Fibroblast of the conjunctiva (primary cell): ENCODE results near the gene RTP5.
A peak's percentile ranks its signal among the peaks of the same experiment; 100 is the strongest.
"Not testable (repeated sequence)": the region's sequence is repeated elsewhere in the genome, so short reads cannot be mapped to it uniquely, and the experiment has no call there.

ENCODE experiments used
- DNase-seq: peaks from one replicate; pipeline ENCODE4 v3.0.0-alpha.2; 2010; ENCODE audit warnings: low read depth

The RTP5 gene

DNA sequence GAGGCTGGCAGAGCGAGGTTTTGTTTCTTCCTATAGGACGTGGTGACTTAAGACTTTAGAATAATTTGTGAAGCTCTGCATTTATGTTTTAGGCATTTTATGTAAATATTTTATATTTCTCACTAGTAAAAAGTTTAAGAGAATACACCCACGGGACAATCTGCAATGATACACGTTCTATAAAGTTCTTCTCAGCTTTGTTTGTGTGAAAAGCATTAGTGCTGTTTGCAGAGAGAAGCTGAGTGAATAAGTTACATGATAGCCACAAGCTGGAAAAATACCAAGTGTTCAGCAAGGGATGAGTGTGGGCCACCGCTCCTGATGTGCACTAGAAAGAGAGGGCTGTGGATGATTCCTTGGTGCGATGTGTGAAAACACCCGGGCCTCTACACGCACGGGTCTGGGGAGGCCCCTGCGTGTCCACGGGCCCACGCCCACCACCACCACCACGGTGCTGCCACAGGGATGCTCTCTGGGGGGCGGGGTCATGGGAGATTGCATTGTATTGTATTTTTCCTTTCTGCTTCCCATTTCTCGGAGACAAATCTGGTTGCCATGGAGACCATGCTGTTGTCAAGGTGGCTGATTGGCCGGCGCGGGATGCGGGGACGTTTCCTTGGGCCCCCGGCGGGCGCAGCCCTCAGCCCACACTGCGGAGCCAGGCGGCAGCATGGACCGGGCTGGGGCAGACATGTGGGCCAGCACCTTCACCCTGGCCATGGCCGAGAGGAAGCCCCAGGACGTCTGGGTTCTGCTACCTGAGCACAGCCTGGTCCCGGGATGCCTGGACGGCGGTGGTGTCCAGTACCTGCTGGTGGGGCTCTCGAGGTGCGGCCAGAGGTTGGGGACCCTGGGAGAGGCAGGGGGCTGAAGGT is at the start of gene RTP5:
TSS of gene RTP5 (plus strand) at position 643 of the 875 bp plus-strand sequence. CDS start at position 671, 28 bp downstream.
- DNase-seq = no peak

DNA sequence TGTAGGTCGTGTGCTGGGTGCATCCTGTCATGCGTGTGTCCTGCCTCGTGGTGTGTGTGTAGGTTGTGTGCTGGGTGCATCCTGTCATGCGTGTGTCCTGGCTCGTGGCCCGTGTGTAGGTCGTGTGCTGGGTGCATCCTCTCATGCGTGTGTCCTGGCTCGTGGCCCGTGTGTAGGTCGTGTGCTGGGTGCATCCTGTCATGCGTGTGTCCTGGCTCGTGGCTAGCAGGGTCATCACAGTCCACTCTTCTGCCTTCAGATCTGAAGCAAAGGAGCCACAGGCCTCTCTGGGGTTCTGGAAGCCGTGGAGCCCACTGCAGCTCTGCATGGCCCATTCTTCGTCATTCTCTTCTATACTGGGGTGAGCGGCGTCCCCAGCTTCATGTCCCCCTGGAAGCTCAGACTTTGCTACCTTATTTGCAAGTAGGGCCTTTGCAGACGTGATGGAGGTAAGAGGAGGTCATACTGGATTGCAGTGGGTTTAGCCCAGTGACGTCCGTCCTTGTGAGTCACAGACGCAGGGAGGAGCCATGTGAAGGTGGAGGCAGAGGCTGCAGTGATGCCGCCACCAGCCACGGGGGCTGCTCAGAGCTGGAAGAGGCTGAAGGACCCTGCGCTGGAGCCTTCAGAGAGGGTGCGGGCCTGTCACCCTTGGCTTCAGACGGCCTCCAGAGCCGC is 49.4 kb upstream of the RTP5 start:
- not testable (repeated sequence) for DNase-seq

DNA sequence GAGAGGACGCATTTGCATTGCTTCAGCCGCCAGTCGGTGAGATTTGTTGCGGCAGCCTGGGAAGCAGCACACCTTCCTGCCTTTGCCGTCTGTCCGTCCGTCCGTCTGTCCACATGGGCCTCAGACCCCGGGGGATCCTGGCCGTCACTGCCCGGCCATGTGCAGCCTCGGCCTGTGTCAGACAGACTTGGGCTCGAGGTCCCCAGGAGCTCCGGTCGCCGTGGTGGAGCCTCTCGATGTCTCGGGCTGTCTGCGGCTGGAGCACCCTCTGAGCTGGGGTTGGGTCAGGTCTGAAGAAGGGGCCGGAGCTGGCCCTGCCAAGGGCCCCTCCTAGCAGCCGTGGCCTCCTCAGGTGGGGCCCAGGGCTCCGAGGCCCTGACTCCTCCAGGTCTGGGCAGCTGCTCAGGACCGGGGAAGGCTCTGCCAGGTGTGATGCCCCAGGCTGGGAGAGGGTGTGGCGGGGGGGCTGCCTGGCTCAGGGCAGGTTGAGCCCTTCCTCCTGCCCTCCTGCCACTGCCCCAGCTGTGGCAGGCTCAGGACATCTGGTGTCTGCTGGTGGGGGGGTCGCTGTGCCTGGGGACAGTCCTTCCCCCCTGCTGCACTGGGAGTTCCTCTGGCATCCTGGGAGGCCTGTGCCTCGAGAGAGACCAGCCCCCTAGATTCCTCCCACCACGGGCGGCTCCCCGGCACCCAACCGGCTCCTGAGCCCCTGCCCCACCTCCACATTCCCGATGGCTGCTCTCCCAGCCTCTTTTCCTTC is 48.7 kb upstream of the RTP5 start:
- no peak for DNase-seq

DNA sequence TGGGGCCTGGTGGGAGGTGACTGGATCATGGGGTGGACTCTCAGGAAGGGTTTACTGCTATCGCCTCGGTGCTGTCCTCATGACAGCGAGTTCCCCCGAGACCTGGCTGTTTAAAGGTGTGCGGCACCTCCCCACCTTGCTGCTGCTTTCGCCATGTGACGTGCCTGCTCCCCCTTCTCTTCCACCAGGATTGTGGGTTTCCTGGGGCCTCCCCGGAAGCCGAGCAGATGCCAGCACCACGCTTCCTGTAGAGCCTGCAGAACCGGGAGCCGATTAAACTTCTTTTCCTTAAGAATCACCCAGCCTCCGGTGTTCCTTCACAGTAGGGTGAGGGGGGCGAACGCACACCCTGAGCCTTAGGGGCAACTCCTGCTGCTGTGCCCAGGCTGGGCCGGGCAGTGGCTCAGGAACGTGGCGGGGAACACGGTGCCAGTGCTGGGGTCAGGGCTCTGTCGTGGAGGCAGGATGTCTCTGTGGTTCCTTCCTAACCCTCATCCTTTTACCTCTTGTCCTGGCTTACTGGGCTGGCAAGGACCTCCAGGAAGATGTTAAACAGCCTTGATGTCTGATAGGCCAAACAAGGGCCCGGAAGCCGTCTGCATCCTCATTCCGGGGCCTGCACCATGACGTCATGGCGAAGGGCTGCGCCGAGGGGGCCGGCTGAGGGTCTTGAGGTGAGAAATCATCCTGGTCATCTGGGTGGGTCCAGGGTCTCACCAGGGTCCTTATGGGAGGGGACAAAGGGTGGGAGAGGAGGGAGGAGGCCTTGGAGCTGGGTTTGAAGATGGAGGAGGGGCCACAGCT is 47.9 kb upstream of the RTP5 start:
- DNase-seq = no peak

DNA sequence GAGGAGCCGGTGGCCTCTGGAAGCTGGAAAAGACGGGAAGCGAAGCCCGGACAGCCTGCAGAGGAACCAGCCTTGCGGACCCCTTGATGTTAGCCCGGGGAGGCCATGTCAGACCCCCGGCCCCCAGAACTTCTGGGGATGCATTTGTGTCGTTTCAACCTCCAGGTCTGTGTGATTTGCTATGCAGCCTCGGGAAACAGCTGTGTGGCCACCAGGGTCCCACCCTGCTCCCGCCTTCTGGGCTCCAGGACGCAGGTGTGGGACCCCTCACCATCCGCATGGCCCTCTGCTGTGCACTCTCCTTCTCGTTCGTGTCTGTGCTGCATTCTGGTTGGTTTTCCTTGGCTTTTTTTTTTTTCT is 47.3 kb upstream of the RTP5 start:
- DNase-seq = no peak

DNA sequence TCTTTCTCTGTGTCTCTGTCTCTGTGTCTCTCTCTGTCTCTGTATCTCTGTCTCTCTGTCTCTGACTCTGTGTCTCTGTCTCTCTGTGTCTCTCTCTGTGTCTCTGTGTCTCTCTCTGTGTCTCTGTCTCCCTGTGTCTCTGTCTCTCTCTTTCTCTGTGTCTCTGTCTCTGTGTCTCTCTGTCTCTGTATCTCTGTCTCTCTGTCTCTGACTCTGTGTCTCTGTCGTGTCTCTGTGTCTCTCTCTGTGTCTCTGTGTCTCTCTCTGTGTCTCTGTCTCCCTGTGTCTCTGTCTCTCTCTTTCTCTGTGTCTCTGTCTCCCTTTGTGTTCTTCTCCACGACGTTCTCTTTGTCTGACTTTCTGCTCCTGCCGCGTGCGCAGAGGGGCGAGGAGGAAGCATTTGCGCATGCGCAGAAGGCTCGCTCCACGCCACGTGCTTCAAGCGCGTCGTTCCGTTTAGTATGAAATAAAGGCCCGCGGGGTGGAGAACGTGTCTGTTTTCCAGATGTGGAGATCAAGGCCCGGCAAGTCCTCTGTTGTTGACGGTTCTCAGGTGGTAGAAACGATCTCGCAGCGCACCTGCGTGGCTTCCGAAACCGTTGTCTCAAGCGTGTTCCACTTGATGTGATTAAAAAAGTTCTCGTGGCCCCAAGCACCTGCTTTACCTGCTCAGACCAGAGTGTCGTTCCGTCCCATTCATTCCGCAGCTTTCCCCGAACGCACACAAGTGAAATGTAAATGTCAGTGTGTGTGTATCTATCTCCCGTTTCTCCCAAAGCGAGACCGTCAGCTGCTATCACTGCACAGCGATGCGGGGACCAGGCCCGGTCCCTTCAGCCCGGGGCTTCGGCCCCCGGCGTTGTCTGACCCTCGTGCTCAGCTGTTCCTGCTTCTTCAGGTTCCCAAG is 45.7 kb upstream of the RTP5 start:
- not testable (repeated sequence) for DNase-seq

DNA sequence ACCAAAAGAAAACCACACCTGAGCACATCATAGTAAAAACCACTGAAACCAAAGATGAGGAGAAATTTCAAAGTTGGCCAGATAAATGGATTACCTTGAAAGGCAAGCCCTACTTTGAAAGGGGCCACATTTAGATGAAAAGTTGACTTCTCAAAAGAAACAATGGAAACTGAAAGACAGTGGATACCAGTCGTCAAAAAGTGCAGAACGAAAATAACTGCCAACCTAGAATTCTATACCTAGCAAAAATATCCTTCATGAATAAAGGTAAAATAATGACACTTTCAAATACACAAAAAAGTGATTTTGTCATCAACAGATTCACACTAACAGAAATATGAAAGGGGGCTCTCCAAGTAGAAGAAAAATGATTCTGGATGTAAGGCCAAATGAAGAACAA is 42.1 kb upstream of the RTP5 start:
- DNase-seq = no peak

DNA sequence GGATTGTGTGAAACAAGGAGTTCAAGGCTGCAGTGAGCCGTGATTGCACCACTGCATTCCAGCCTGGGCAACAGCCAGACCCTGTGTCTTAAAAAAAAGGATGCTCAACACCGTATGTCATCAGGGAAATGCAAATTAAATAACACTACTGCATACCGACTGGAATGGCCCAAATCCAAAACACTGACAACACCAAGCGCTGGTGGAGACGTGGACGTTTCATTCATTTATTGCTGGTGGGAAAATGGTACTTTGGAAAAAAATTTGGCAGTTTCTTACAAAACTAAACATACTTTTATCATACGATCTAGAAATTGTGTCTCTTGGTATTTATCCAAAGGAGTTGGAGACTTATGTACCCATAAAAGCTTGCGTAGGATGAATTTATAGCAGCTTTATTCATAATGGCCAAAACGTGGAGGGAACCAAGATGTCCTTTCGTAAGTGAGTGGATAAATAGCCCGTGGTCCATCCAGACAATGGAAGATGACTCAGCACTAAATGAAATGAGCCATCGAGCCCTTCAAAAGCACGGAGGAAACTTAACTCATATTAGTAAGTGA is 36.3 kb upstream of the RTP5 start:
- DNase-seq = peak; percentile 22

DNA sequence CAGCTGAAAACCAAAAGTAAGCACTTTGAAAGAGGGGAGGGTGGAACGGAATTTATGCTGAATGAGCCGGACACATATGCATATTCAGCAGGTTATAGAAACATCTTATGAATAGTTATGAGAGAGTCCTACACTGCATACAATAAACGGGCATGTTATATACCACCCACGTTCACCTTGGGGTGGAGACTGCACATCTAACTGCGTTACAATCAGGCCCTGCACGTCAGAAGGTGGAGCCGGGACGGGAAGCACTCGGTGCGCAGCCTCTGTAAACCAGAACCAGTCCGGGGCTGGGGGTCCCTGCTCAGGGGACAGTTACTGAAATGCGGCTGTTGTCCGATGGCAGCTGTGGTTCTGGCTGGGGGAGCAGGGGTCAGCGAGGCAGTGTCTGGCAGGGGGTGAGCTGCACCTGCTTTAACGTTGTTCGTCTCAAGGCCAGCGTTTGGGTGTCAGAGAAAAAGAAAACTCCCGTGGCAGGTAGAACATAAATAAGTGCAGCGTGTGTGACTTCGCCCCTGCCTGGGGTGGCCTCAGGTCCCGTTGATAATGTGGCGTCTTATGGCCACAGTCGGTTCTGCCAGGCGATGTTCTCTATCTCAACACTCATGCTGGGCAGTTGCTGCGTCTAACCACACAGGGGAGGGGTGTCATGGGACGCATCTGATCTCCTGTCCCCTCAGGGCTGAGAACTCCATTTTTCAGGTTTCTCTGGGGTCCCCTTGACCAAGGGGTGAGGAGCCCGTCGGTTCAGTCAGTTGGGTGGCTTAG is 35.6 kb upstream of the RTP5 start:
- DNase-seq = not testable (repeated sequence)

DNA sequence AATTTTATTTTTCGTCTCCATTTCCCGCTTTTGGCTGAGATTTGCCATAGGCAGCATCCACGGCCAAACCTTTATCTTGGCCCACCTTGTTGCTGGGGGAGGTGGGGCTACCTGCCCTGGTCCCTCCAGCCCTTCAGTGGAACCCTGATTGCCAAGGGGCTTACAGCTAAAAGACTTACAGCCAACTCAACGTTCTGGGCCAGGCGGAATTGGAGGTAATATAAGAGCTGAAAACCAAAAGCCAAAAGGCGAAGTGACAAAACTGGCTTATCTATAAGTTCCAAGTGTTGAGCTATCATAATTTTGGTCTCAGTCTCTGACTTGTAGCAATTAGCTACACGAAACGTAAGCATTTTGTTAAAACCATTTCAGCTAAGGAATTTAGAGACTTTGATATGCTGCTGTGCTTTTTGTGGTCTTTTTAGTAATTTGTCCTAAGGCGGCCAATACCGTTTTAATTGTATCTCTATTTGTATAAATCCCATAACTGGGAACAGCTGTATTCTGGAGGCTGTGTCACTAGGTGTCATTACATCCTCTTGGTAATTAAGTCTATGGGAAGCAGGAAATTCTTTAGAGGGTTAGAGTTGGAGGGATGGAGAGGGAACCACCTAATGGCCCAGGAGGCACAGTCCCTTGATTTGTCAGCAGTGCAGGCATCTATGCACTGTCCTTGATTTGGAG is 34.9 kb upstream of the RTP5 start:
- DNase-seq = no peak

DNA sequence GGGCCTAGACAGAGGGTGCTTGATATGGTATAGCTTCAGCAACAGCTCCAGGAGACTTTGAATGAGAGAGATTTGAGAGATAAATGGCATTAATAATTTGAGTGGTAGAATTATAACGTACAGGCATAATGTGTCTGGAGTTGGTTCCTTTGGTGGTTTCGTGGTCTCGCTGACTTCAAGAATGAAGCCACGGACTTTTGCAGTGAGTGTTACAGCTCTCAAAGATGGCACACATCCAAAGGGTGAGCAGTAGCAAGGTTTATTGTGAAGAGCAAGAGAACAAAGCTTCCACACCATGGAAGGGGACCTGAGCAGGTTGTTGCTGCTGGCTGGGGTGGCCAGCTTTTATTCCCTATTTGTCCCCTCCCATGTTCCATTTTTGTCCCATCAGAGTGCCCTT is 33.9 kb upstream of the RTP5 start:
- DNase-seq = no peak

DNA sequence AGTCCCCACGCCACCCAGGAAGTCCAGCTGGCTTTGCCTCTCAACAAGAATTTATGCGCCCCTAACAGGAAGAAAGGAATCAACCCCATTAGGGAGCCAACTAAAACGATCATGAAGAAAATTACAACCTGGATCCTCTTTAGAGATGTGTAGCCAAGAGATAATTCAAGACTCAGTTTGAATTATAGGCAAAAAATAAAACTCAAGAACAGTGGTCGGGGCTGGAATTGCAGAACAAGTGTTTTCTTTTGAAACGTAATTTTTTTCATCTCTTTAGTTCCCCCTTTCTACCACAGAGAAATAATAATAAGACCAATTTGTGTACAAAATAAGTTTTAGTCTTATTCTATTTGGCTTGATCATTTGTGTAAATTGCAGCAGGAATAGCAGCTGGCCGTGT is 33.2 kb upstream of the RTP5 start:
- no peak for DNase-seq

DNA sequence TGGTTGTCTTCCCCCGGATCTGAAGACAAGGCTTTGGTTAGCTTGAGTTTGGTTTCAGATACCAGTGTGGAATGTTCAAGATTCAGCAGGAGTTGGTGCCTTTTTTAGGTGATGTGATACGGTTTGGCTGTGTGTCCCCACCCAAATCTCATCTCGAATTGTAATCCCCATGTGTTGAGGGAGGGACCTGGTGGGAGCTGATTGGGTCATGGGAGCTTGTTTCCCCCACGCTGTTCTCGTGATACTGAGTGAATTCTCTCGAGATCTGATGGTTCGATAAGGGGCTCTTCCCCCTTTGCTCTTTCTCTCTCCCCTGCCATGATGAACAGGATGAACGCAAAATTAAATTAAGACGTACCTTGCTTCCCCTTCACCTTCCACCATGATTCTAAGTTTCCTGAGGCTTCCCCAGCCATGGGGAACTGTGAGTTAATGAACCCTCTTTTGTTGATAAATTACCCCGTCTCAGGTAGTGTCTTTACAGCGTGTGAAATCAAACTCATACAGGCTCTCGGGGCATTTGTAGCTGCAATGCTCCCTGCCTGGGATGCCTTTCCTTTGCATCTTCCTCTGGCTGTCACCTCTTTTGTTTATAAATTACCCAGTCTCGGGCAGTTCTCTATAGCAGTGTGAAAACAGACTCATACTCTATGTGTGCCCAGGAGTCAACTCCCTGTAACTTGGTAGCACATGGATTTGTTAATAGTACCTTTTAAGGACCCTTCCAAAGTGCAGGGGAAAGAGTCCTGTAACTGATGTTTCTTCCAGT is 32.1 kb upstream of the RTP5 start:
- DNase-seq = no peak

DNA sequence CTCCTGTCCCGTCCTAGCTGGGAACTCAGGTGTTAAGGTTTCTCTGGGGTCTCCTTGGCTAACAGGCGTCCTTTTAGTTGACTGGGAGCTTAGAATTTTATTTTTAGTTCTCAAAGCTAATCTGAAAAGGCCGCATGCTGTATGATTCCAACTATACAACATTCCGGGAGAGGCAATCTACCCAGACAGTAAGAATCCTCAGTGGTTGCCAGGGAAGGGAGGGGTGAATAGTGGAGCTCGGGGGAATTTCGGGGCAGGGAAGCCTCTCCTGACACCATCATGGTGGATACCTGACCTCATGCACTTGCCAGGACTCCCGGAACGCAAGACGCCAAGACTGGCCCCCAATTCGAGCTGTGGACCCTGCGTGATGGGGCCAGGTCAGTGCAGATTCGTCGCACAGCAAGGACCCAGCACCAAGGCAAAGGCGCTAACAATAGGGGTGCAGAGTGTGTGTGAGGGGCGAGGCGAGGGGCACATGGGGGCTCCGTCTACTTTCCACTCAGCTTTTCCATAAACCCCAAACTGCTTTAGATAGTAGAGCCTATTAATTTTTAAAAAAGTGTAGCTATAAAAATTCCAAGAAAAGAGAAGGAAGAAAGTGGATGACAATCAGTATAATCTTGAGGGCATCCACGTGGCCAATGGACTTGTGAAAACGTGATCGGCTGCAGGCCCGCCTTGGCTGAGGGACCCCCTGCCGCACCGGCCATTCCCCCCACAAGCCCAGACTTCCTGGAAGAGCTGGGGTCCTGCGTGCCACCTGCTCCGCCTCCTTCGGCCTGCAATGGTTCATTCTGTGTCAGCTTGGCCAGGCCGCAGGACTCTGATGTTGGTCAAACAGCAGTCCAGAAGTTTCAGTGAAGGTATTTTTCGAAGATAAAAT is 28.1 kb upstream of the RTP5 start:
- DNase-seq = no peak

DNA sequence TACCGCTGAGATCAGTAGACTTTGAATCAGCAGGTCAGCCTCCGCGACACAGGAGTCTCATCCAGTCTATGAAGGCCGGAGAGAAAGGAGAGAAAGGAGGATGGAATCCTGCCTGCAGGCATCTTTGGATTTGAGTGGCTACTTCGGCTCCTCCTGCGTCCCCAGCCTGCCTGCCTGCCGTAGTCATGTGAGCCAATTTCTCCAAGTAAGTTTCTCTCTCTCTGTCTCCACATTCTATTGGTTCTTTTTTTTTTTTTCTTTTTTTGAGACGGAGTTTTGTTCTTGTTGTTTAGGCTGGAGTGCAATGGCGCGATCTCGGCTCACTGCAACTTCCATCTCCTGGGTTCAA is 27.5 kb upstream of the RTP5 start:
- no peak for DNase-seq

DNA sequence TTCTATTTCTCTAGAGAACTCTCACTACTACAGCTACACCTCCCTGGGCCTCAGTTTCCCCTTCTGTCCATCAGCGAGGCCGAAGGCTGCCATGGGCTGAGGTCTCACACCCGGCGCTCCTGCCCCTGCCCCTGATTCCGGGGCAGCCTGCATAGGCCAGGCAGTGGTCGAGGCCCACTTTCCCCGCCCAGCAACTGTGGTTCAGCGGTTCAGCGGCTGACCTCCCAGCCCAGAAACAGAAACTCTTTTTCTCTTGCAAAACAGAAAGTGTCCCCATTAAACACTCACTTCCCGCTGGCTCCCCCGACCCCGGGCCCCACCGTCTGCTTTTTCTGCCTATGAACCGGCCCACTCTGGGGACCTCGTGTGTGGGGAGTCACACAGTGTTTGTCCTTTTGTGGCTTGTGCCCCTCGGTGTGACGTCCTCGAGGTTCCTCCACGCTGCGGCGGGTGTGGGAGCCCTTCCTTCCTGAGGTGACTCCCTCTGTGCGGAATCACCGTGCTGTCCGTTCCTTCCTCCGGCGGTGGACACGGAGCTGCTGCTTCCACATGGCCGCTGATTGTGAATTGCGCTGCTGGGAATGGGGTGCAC is 26.8 kb upstream of the RTP5 start:
- no peak for DNase-seq
